NCI-H2196 treated with DMSO at 0.1 percent for 48 hours (cell line): ENCODE measurements around the gene AHNAK.
"Not testable (repeated sequence)": the region's sequence is repeated elsewhere in the genome, so short reads cannot be mapped to it uniquely, and the experiment has no call there.

Experiments
- DNase-seq: peaks from one replicate; lab custom pipeline; 2025; ENCODE audit not compliant: unreplicated experiment; lab: John Stamatoyannopoulos, UW

The AHNAK gene

DNA sequence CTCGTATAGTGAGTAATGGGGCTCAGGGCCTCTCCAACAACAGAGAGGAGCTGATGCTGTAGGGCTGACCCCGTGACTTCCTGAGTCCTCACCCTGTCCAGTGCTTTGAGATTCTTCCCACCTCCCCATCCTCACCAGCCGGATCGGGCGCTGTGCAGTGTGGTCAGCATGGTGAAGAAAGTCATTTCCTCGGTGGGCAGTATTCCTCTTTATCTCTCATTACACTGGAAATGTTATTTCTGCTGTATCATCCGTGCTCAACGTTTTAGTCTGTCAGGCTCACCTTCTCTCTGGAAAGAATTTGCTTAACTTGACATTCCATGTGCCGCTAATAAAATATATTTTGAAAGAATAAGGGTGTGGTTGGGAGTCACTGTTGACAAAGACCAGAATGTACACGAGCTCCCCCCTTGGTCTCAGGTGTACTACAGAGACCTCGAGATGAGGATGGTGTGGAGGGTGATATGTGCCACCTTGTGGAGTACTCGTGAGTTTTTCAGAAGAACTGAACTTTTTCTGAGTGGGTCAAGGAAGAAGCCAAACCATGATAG lies 153.5 kb downstream of the AHNAK start:
- DNase-seq, result no peak

- no peak for DNase-seq
These were observed 154.1 kb downstream of the AHNAK start for GRCh38 chr11:62392506-62392905.

- no peak for DNase-seq
These were observed 154.8 kb downstream of the AHNAK start for GRCh38 chr11:62391642-62392425.

GRCh38 chr11:62390722-62391121 lies 155.9 kb downstream of the AHNAK start:
- DNase-seq, result no peak

GRCh38 chr11:62390237-62390636 lies 156.4 kb downstream of the AHNAK start:
- no peak for DNase-seq

GRCh38 chr11:62388999-62389398 lies 157.6 kb downstream of the AHNAK start:
- DNase-seq, result no peak

- DNase-seq, result no peak
These were observed 159.2 kb downstream of the AHNAK start for GRCh38 chr11:62387381-62387780.

GRCh38 chr11:62386083-62386482 lies 160.5 kb downstream of the AHNAK start:
- DNase-seq, result not testable (repeated sequence)

- DNase-seq, result no peak
These were observed 162.8 kb downstream of the AHNAK start for GRCh38 chr11:62383822-62384221.
